OCI-LY7 (cell line): ENCODE data around the gene TMEM248. TPM values are rescaled to one million over a fixed set of nuclear protein-coding genes. Genes with fewer than 3 reads are reported as not detected.
"Not testable (repeated sequence)": the region's sequence is repeated elsewhere in the genome, so short reads cannot be mapped to it uniquely, and the experiment has no call there.

Experiments
- BruUV-seq: library from RNA; stranded (reverse); fragments of 400-500 nt; replicated peaks from 2 replicates; lab custom pipeline; 2021; lab: Mats Ljungman, UMichigan
- CTCF ChIA-PET: fragments of 300-600 bp; sonication (Branson Sonifier 250); formaldehyde crosslinking; loops from one replicate; lab custom pipeline; 2022; ENCODE audit warnings: antibody characterized with exemption; ENCODE audit not compliant: unreplicated experiment; lab: Charles Lee
- POLR2A ChIA-PET: fragments of 300-600 bp; sonication (Branson Sonifier 250); formaldehyde crosslinking; loops from one replicate; lab custom pipeline; 2022; ENCODE audit warnings: antibody characterized with exemption; lab: Charles Lee
- DNase-seq: peaks from one replicate; pipeline ENCODE4 v3.0.0-alpha.2; 2015; ENCODE audit warnings: low spot score
- H2AFZ ChIP-seq: fragments of 200-600 bp; sonication (generic), shearing (Covaris generic); 2 replicates; pipeline ENCODE4 v1.6.1; 2014; ENCODE audit warnings: mild to moderate bottlenecking, antibody characterized with exemption, low read length, moderate library complexity
- H3K27ac ChIP-seq: fragments of 200-600 bp; sonication (generic); 2 replicates; pipeline ENCODE4 v1.5.1; 2014; ENCODE audit warnings: mixed run types, low read depth, mild to moderate bottlenecking, moderate library complexity, low read length, inconsistent platforms; ENCODE audit not compliant: poor library complexity, severe bottlenecking
- H3K36me3 ChIP-seq: fragments of 200-600 bp; sonication (generic); 2 replicates; pipeline ENCODE4 v1.6.1; 2014; ENCODE audit warnings: mild to moderate bottlenecking, antibody characterized with exemption, low read length, moderate library complexity, mixed read lengths; ENCODE audit not compliant: insufficient read depth
- H3K4me1 ChIP-seq: fragments of 200-600 bp; sonication (generic); 2 replicates; pipeline ENCODE4 v1.5.1; 2014; ENCODE audit warnings: mild to moderate bottlenecking, low read length; ENCODE audit not compliant: insufficient read depth, poor library complexity, severe bottlenecking
- H3K4me2 ChIP-seq: fragments of 200-600 bp; sonication (generic); 2 replicates; pipeline ENCODE4 v1.6.1; 2014; ENCODE audit warnings: mild to moderate bottlenecking, low read length
- H3K4me3 ChIP-seq: fragments of 200-600 bp; sonication (generic); 2 replicates; pipeline ENCODE4 v1.5.1; 2014; ENCODE audit warnings: mild to moderate bottlenecking, low read depth, low read length; ENCODE audit not compliant: poor library complexity, severe bottlenecking
- H3K79me2 ChIP-seq: fragments of 200-600 bp; sonication (generic); 2 replicates; pipeline ENCODE4 v1.6.1; 2016; ENCODE audit warnings: low read depth, mild to moderate bottlenecking, low read length, moderate library complexity, mixed read lengths; ENCODE audit not compliant: insufficient read depth
- H3K9me2 ChIP-seq: fragments of 200-600 bp; sonication (generic); 2 replicates; pipeline ENCODE4 v1.6.1; 2016; ENCODE audit warnings: mild to moderate bottlenecking, low read length, mixed read lengths; ENCODE audit not compliant: insufficient read depth
- H3K9me3 ChIP-seq: fragments of 200-600 bp; sonication (generic); 2 replicates; pipeline ENCODE4 v1.6.1; 2014; ENCODE audit warnings: mild to moderate bottlenecking, mixed run types, low read length, mixed read lengths
- H4K20me1 ChIP-seq: fragments of 200-600 bp; sonication (generic); 2 replicates; pipeline ENCODE4 v1.6.1; 2014; ENCODE audit warnings: mild to moderate bottlenecking, antibody characterized with exemption, low read length, moderate library complexity, mixed read lengths; ENCODE audit not compliant: insufficient read depth
- CTCF ChIP-seq: fragments of 200-600 bp; sonication (generic); conservative IDR thresholded peaks from 2 replicates; pipeline ENCODE4 v1.5.1; 2014; ENCODE audit warnings: mild to moderate bottlenecking, antibody characterized with exemption, low read length, moderate library complexity, mixed read lengths
- intact Hi-C: fragments of 100-400 bp; cut with micrococcal nuclease; formaldehyde crosslinking; loops from one replicate; pipeline ENCODE4 v1.10.0; 2022; ENCODE audit not compliant: unreplicated experiment
- total RNA-seq, 2 experiments: library from RNA; depleted of rRNA in 1 of 2; stranded (reverse); fragments of >200 nt in 1 of 2; shearing (Covaris generic) in 1 of 2; gene quantifications; 2 replicates each; pipeline ENCODE4 v1.2.3, GENCODE V29; 2014 to 2022

TMEM248 gene
- total RNA-seq, 2 experiments from 2014 or later = 76.5 to 88.8 TPM

GRCh38 chr7:66989552-66989951, 68.5 kb downstream of the TMEM248 start:
- CTCF ChIA-PET, H4K20me1 ChIP-seq, H3K4me2 ChIP-seq, H3K4me3 ChIP-seq, H3K9me3 ChIP-seq, POLR2A ChIA-PET, DNase-seq, BruUV-seq, intact Hi-C loops, H3K9me2 ChIP-seq, H2AFZ ChIP-seq, H3K27ac ChIP-seq: not testable (repeated sequence)
- Histone ChIP-seq H3K79me2 (peaks cover 22% of the 10 kb centered on the region), H3K4me1 (peaks cover 15% of the 10 kb centered on the region), H3K36me3 (peaks cover 64% of the 10 kb centered on the region)

GRCh38 chr7:66994051-66994450, 73.0 kb downstream of the TMEM248 start:
- CTCF ChIA-PET = not testable (repeated sequence)
- POLR2A ChIA-PET = interaction anchor here (0.7 to 3.6 kb wide), 3 partner anchors 149 to 360 kb away, joined by 3 to 11 read pairs (median 4); no protein-coding TSS in a partner anchor
- peak overlapping the region; percentile 87 for H3K4me3 ChIP-seq

GRCh38 chr7:66994691-66995049, 73.6 kb downstream of the TMEM248 start:
- DNase-seq = peak; percentile 70
- H4K20me1 ChIP-seq, H3K9me3 ChIP-seq, H3K9me2 ChIP-seq, CTCF ChIA-PET, BruUV-seq: not testable (repeated sequence)
- H3K36me3 ChIP-seq = peaks cover 36% of the 10 kb centered on the region
- POLR2A ChIA-PET = interaction anchor here (3.6 kb wide), 1 partner anchor 150 kb away, joined by 11 read pairs; no protein-coding TSS in a partner anchor
- peak overlapping the region; percentile 68 for H3K4me2 ChIP-seq
- peaks cover 23% of the 10 kb centered on the region for H3K4me1 ChIP-seq
- peak overlapping the region; percentile 76 for H3K27ac ChIP-seq
- intact Hi-C loops = loop anchor here (1.0 to 10.0 kb wide), 7 partner anchors 74 to 880 kb away; partner anchors contain the start of genes CRCP, RABGEF1 and TMEM248
- peak; percentile 69 for TF ChIP-seq CTCF
- peak overlapping the region; percentile 68 for H2AFZ ChIP-seq
- H3K79me2 ChIP-seq = peaks cover 44% of the 10 kb centered on the region
- H3K4me3 ChIP-seq = peak overlapping the region; percentile 87

More at GRCh38 chr7:66994051-66994450, 73.0 kb downstream of the TMEM248 start:
- peaks cover 37% of the 10 kb centered on the region for H3K36me3 ChIP-seq
- H3K27ac ChIP-seq = peak overlapping the region; percentile 36
- intact Hi-C loops = loop anchor here (2.0 to 10.0 kb wide), 4 partner anchors 73 to 879 kb away; partner anchors contain the start of genes CRCP and TMEM248
- H2AFZ ChIP-seq, DNase-seq, H3K9me3 ChIP-seq, H4K20me1 ChIP-seq, H3K9me2 ChIP-seq: not testable (repeated sequence)
- peaks cover 44% of the 10 kb centered on the region for H3K79me2 ChIP-seq
- BruUV-seq = TSS peak; percentile 76
- peaks cover 23% of the 10 kb centered on the region for H3K4me1 ChIP-seq
- peak overlapping the region; percentile 68 for H3K4me2 ChIP-seq

GRCh38 chr7:66995050-66995776, 74.2 kb downstream of the TMEM248 start, which contains the start of gene SBDS:
Gene SBDS (minus strand): TSS chr7:66995586. CDS start chr7:66995417, 169 bp downstream.
- Histone ChIP-seq H2AFZ (peak within 1 kb of the TSS; percentile 70), H3K27ac (peak within 1 kb of the TSS; percentile 76), H3K36me3 (peaks cover 35% of the 10 kb centered on the region), H3K4me3 (peak within 1 kb of the TSS; percentile 87), H3K79me2 (peaks cover 44% of the 10 kb centered on the region), H3K4me1 (peaks cover 23% of the 10 kb centered on the region), H3K4me2 (peak within 1 kb of the TSS; percentile 69)
- H4K20me1 ChIP-seq, H3K9me2 ChIP-seq, H3K9me3 ChIP-seq, BruUV-seq: not testable (repeated sequence)
- intact Hi-C loops = loop anchor here (1.0 to 10.0 kb wide), 7 partner anchors 74 to 880 kb away; partner anchors contain the start of genes CRCP, RABGEF1 and TMEM248
- peak; percentile 99 for DNase-seq
- POLR2A ChIA-PET = interaction anchor here (3.6 kb wide), 1 partner anchor 150 kb away, joined by 11 read pairs; no protein-coding TSS in a partner anchor
- CTCF ChIA-PET = interaction anchor here (0.6 kb wide), 1 partner anchor 73 kb away, joined by 3 read pairs; no protein-coding TSS in a partner anchor

GRCh38 chr7:66996444-66997191, 75.6 kb downstream of the TMEM248 start, which contains the start of gene TYW1:
Gene TYW1 (plus strand): TSS chr7:66996833. CDS start chr7:66996979, 146 bp downstream.
- Histone ChIP-seq H3K4me1 (peaks cover 23% of the 10 kb centered on the region), H2AFZ (peak within 1 kb of the TSS; percentile 81), H3K4me2 (peak within 1 kb of the TSS; percentile 97), H3K79me2 (peaks cover 44% of the 10 kb centered on the region), H3K27ac (peak within 1 kb of the TSS; percentile 67), H3K36me3 (peaks cover 21% of the 10 kb centered on the region), H3K4me3 (peak within 1 kb of the TSS; percentile 87)
- POLR2A ChIA-PET = interaction anchor here (3.6 kb wide), 1 partner anchor 152 kb away, joined by 11 read pairs; no protein-coding TSS in a partner anchor
- intact Hi-C loops = loop anchor here (5.0 to 10.0 kb wide), 4 partner anchors 254 to 882 kb away; partner anchors contain the start of genes CRCP and RABGEF1
- CTCF ChIA-PET, H3K9me3 ChIP-seq, H3K9me2 ChIP-seq, H4K20me1 ChIP-seq, BruUV-seq: not testable (repeated sequence)
- DNase-seq = peak; percentile 98
